Stimulated activated naive CD8-positive, alpha-beta T cell treated with anti-CD3 and anti-CD28 coated beads, Interleukin-15, amount 100 ng/mL, for 72 hours (primary cell): ENCODE results near the gene EPO.
"Not testable (repeated sequence)": the region's sequence is repeated elsewhere in the genome, so short reads cannot be mapped to it uniquely, and the experiment has no call there.

Experiments
- ATAC-seq: fragments of 150-1000 bp; cut with Tn5 transposase; 2 replicates; pipeline ENCODE4 v1.10.0; 2021; ENCODE audit warnings: mild to moderate bottlenecking, moderate library complexity
- DNase-seq, 2 donors: peaks; one replicate each; pipeline ENCODE4 v3.0.0; 2021 to 2022
- H3K27ac Mint-ChIP-seq, 2 donors: one replicate each; pipeline ENCODE4 v1.8.0; 2022; ENCODE audit warnings: mild to moderate bottlenecking in 2 of 2, mixed read lengths in 2 of 2, moderate library complexity in 2 of 2
- H3K27me3 Mint-ChIP-seq: one replicate; pipeline ENCODE4 v1.8.0; 2022; ENCODE audit warnings: mixed read lengths
- H3K4me1 Mint-ChIP-seq: one replicate; pipeline ENCODE4 v1.8.0; 2022; ENCODE audit warnings: mild to moderate bottlenecking, mixed read lengths
- H3K4me3 Mint-ChIP-seq, 2 donors: one replicate each; pipeline ENCODE4 v1.8.0; 2022; ENCODE audit warnings: mild to moderate bottlenecking in 2 of 2, mixed read lengths in 2 of 2, moderate library complexity in 1 of 2
- H3K9me3 Mint-ChIP-seq, 2 donors: one replicate each; pipeline ENCODE4 v1.8.0; 2022; ENCODE audit warnings: mixed read lengths in 2 of 2

EPO gene

DNA sequence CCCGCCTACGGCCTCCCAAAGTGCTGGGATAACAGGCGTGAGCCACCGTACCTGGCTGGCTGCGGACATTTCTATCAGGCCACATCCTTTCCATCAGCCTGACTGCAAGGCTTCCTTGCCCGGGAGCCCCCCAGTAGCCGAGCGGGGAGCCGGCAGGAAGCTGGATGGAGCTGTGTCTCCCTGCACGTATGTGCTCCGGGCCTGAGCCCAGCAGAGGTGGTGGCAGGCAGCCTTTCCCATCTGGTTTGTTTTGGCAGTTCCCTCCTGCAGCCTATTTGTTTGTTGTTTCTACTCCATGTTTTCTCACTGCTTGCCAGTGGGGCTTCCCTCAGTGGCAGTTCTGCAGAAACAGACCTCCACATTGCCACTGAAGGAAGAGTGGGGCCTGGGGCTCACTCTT is 8.9 kb upstream of the EPO start:
- Mint-ChIP-seq H3K27ac (no peak overlapping the region), H3K4me1 (peaks cover 18% of the 10 kb centered on the region), H3K27me3 (no peaks in the 10 kb centered on the region), H3K9me3 (no peaks in the 10 kb centered on the region), H3K4me3 (no peak overlapping the region)
- DNase-seq: no peak
- ATAC-seq: no peak

DNA sequence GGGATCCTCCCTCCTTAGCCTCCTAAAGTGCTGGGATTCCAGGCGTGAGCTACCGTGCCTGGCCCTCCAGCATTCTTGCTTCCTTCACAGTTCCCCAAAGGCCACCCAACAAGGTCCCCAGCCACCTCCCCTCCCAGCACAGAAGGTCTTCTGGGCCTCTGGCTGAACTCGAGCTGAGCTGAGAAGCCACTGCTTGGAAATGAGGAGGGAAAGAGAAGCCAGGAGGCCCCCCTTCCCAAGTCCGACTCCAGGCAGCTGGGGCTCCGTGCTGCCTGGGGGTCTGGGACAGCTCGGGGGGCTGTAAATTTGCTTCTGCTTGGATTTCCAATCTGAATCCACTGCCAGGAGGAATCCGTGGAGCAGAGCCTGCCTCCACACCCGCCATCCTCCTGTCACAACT is 5.5 kb upstream of the EPO start:
- ATAC-seq (no peak), DNase-seq (no peak)
- Mint-ChIP-seq H3K27ac (no peak overlapping the region), H3K4me1 (no peaks in the 10 kb centered on the region), H3K27me3 (peaks cover 11% of the 10 kb centered on the region), H3K9me3 (no peaks in the 10 kb centered on the region), H3K4me3 (no peak overlapping the region)

DNA sequence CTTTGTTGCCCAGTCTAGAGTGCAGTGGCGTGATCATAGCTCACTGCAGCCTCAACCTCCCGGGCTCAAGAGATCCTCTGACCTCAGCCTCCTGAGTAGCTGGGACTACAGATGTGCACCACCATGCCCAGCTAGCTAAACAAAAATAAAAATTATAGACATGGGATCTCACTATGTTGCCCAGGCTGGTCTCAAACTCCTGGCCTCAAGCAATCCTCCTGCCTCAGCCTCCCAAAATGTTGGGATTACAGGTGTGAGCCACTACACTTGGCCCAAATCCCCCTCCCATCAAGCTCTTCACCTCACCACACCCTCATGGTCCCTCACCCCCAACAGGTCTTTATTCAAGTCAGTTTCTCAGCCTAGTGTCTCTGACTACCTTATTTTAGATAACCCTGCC is 3.2 kb upstream of the EPO start:
- H3K4me1 Mint-ChIP-seq, ATAC-seq, DNase-seq, H3K9me3 Mint-ChIP-seq, H3K4me3 Mint-ChIP-seq, H3K27ac Mint-ChIP-seq: not testable (repeated sequence)
- H3K27me3 Mint-ChIP-seq: peaks cover 34% of the 10 kb centered on the region

DNA sequence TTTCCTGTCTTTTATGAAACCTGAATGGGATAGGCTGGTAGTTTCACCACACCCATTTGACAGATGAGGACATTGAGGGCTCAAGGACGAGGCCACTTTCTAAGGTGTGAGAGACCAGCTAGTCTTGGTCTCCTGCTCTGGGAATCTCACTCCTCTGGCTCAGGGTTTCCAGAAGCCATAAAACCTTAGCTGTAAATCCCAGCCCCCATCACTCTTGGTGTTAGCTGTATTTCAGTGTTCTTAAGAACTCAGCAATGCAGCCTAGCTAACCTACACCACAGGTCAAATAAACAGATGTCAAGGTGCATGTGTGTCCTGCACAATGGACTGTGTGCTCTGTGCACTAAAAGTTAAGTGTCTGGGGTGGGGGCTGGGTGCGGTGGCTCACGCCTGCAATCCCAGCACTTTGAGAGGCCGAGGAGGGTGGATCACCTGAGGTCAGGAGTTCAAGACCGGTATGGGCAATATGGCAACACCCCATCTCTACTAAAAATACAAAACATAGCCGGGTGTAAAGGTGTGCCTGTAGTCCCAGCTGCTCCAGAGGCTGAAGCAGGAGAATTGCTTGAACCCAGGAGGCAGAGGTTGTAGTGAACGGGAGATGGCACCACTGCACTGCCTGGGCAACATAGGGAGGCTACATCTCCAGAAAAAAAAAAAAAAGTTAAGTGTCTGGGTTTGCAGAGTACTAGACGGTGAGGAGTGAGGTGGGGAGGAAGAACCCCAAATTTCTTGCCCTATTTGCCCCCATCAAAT is 567 bp upstream of the EPO start:
- no peak overlapping the region for H3K4me3 Mint-ChIP-seq
- H3K9me3 Mint-ChIP-seq: no peaks in the 10 kb centered on the region
- peaks cover 60% of the 10 kb centered on the region for H3K27me3 Mint-ChIP-seq

DNA sequence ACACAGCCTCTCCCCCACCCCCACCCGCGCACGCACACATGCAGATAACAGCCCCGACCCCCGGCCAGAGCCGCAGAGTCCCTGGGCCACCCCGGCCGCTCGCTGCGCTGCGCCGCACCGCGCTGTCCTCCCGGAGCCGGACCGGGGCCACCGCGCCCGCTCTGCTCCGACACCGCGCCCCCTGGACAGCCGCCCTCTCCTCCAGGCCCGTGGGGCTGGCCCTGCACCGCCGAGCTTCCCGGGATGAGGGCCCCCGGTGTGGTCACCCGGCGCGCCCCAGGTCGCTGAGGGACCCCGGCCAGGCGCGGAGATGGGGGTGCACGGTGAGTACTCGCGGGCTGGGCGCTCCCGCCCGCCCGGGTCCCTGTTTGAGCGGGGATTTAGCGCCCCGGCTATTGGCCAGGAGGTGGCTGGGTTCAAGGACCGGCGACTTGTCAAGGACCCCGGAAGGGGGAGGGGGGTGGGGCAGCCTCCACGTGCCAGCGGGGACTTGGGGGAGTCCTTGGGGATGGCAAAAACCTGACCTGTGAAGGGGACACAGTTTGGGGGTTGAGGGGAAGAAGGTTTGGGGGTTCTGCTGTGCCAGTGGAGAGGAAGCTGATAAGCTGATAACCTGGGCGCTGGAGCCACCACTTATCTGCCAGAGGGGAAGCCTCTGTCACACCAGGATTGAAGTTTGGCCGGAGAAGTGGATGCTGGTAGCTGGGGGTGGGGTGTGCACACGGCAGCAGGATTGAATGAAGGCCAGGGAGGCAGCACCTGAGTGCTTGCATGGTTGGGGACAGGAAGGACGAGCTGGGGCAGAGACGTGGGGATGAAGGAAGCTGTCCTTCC is 620 bp downstream of the EPO start:
- no peak overlapping the region for H3K4me3 Mint-ChIP-seq
- peak; percentile 44 for ATAC-seq
- peaks cover 60% of the 10 kb centered on the region for H3K27me3 Mint-ChIP-seq
- H3K9me3 Mint-ChIP-seq: no peaks in the 10 kb centered on the region
- DNase-seq: no peak
- H3K27ac Mint-ChIP-seq: no peak overlapping the region
- H3K4me1 Mint-ChIP-seq: no peaks in the 10 kb centered on the region

More for the DNA sequence above, 567 bp upstream of the EPO start:
- Mint-ChIP-seq H3K4me1 (no peaks in the 10 kb centered on the region), H3K27ac (peak overlapping the region in 1 of 2 donors; percentile 9)
- DNase-seq (no peak), ATAC-seq (no peak)

DNA sequence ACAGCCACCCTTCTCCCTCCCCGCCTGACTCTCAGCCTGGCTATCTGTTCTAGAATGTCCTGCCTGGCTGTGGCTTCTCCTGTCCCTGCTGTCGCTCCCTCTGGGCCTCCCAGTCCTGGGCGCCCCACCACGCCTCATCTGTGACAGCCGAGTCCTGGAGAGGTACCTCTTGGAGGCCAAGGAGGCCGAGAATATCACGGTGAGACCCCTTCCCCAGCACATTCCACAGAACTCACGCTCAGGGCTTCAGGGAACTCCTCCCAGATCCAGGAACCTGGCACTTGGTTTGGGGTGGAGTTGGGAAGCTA is 1.2 kb downstream of the EPO start:
- Mint-ChIP-seq H3K4me1 (no peaks in the 10 kb centered on the region), H3K4me3 (no peak overlapping the region), H3K27ac (no peak overlapping the region), H3K27me3 (peaks cover 60% of the 10 kb centered on the region), H3K9me3 (no peaks in the 10 kb centered on the region)
- DNase-seq: no peak
- ATAC-seq: no peak

DNA sequence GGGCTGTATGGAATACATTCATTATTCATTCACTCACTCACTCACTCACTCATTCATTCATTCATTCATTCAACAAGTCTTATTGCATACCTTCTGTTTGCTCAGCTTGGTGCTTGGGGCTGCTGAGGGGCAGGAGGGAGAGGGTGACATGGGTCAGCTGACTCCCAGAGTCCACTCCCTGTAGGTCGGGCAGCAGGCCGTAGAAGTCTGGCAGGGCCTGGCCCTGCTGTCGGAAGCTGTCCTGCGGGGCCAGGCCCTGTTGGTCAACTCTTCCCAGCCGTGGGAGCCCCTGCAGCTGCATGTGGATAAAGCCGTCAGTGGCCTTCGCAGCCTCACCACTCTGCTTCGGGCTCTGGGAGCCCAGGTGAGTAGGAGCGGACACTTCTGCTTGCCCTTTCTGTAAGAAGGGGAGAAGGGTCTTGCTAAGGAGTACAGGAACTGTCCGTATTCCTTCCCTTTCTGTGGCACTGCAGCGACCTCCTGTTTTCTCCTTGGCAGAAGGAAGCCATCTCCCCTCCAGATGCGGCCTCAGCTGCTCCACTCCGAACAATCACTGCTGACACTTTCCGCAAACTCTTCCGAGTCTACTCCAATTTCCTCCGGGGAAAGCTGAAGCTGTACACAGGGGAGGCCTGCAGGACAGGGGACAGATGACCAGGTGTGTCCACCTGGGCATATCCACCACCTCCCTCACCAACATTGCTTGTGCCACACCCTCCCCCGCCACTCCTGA is 2.4 kb downstream of the EPO start:
- ATAC-seq (no peak), DNase-seq (no peak)
- Mint-ChIP-seq H3K4me1 (no peaks in the 10 kb centered on the region), H3K27ac (no peak overlapping the region), H3K4me3 (no peak overlapping the region), H3K27me3 (peaks cover 67% of the 10 kb centered on the region), H3K9me3 (no peaks in the 10 kb centered on the region)

DNA sequence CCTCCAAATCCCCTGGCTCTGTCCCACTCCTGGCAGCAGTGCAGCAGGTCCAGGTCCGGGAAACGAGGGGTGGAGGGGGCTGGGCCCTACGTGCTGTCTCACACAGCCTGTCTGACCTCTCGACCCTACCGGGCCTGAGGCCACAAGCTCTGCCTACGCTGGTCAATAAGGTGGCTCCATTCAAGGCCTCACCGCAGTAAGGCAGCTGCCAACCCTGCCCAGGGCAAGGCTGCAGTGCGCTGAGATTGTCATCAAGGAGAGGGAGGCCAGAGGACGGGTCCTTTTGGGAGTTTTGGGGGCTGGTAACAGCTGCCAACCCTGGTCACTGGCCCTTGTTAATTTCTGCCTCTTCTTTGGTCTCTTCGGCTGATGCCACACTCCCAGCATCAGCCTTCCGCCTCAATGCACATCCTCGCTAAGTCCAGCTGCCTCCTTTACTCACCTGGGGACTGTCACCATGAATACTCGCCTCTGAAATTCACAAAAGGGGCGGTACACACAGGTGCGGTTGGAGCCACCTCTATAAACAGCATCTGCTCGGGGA is 3.5 kb downstream of the EPO start:
- H3K4me1 Mint-ChIP-seq: no peaks in the 10 kb centered on the region
- H3K27ac Mint-ChIP-seq: no peak overlapping the region
- peaks cover 67% of the 10 kb centered on the region for H3K27me3 Mint-ChIP-seq
- no peaks in the 10 kb centered on the region for H3K9me3 Mint-ChIP-seq
- no peak for ATAC-seq
- H3K4me3 Mint-ChIP-seq: no peak overlapping the region
- DNase-seq: no peak

DNA sequence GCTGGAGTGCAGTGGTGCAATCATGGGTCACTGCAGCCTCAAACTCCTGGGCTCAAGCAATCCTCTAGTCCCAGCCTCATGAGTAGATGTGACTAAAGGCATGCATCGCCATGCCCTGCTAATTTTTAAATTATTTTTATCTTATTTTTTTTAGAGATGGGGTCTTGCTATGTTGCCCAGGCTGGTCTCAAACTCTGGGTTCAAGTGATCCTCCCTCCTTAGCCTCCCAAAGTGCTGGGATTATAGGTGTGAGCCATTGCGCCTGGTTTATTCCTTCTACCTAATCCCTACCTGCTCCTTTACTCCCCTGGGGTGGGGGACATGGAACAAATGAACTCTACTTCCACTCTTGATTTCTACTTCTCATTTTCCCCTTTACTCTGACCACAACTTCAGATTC is 4.1 kb downstream of the EPO start:
- ATAC-seq, H3K27ac Mint-ChIP-seq, DNase-seq, H3K4me3 Mint-ChIP-seq, H3K4me1 Mint-ChIP-seq, H3K9me3 Mint-ChIP-seq: not testable (repeated sequence)
- peaks cover 62% of the 10 kb centered on the region for H3K27me3 Mint-ChIP-seq

DNA sequence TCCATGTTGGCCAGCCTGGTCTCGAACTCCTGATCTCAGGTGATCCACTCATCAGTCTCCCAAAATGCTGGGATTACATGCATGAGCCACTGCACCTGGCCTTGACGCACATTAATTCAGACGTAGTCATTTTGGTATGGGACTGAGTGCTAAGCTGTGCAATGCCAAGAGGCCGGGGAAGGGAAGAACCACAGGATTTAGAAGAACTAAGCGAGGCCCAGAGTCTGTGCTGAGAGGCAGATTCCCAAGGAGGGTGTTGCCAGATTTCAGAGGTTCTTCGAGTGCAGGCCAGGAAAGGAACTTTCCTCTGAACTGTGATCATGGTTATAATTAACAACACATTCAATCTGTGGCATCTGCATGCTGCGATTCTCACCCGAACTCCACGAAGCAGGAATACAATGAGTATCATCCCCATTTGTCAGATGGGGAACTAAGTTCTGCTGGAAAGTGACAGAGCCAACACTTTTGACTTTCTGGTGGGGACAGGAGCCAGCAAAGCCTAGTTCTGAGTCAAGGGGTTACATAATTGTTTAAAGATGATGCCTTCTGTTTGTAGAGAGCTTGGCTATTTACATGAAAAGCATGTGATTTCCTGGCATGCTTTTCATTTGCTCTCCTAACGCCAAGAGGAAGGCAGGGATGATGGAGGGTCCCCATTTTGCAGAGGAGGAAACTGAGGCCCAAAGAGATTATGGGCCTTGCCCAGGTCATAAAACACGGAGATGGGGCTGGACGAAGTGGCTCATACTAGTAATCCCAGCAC is 6.9 kb downstream of the EPO start:
- Mint-ChIP-seq H3K4me1 (no peaks in the 10 kb centered on the region), H3K27ac (no peak overlapping the region), H3K27me3 (peaks cover 33% of the 10 kb centered on the region), H3K4me3 (no peak overlapping the region), H3K9me3 (no peaks in the 10 kb centered on the region)
- DNase-seq (no peak), ATAC-seq (no peak)

DNA sequence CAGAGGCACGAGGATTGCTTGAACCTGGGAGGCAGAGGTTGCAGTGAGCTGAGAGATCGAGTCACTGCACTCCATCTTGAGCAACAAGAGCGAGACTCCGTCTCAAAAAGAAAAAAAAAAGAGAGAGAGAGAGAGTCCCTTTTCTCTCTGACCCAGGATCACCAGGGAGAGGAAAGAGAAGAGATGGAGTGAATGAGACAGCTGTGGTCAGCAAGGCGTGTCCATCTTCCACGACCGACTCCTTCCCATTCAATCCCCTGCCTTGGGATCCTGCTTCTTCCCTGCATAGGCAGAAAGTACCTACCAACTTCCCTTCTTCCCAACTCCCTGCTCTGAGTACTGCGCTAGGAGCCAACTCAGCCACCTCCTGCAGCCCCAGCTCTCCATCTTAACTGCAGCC is 7.9 kb downstream of the EPO start:
- ATAC-seq: no peak
- H3K27ac Mint-ChIP-seq: no peak overlapping the region
- no peak overlapping the region for H3K4me3 Mint-ChIP-seq

DNA sequence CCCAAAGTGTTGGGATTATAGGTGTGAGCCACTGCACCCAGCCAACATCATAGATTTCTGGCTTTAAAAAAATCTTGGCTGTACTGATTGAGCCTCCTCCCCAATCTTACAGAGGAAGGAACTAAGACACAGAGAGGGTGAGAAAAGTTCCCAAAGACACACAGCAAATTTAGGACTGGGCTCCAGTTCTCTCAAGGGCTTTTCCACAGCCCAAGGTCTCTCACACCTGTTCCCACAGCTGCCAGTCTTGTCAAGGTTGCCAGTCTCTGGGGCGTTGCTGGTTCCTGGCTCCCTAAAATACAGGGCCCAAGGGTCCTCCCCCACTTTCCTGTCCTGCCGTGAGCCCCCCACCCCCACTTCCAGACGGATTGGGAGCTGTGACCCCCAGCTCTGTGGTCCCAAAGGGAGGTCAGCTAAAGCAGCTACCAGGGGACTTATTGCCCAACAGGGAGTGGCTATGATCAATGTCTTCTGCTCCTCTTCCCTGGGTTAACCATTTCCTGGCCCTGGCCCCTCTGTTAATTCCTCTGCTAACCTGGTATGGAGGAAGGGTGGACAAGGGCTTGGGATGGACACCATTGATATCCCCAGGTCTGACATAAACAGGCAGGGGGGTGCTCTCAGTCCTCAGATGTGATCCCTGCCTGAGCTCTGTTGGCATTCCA is 10.0 kb downstream of the EPO start:
- no peak overlapping the region for H3K4me3 Mint-ChIP-seq
- DNase-seq (no peak), ATAC-seq (no peak)
- peaks cover 6% of the 10 kb centered on the region for H3K4me1 Mint-ChIP-seq
- no peaks in the 10 kb centered on the region for H3K9me3 Mint-ChIP-seq
- peak overlapping the region in 1 of 2 donors; percentile 71 for H3K27ac Mint-ChIP-seq
- peaks cover 9% of the 10 kb centered on the region for H3K27me3 Mint-ChIP-seq

More for the DNA sequence above, 7.9 kb downstream of the EPO start:
- Mint-ChIP-seq H3K9me3 (no peaks in the 10 kb centered on the region), H3K4me1 (no peaks in the 10 kb centered on the region), H3K27me3 (peaks cover 23% of the 10 kb centered on the region)
- no peak for DNase-seq

DNA sequence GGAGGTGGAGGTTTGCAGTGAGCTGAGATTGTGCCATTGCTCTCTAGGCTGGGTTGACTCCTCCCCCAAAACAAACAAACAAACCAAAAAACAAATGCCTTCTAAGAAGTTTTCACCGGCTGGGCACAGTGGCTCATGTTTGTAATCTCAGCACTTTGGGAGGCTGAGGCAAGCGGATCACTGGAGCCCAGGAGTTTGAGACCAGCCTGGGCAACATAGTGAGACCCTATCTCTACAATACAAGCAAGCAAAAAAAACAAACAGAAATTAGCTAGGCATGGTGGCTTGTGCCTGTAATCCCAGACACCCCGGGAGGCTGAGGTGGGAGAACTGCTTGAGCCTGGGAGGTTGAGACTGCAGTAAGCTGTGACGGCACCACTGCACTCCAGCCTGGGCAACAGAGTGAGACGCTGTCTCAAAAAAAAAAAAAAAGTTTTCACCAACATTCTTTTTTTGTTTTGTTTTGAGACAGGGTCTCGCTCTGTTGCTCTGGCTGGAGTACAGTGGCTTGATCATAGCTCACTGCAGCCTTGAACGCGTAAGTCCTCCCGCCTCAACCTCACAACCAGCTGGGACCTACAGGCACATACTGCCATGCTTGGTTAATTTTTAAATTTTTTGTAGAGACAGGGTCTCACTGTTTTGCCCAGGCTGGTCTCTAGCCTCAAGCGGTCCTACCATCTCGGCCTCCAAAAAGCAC is 11.8 kb downstream of the EPO start:
- ATAC-seq (no peak), DNase-seq (no peak)
- Mint-ChIP-seq H3K4me3 (no peak overlapping the region), H3K27me3 (peaks cover 8% of the 10 kb centered on the region), H3K27ac (no peak overlapping the region), H3K4me1 (peaks cover 6% of the 10 kb centered on the region), H3K9me3 (no peaks in the 10 kb centered on the region)

DNA sequence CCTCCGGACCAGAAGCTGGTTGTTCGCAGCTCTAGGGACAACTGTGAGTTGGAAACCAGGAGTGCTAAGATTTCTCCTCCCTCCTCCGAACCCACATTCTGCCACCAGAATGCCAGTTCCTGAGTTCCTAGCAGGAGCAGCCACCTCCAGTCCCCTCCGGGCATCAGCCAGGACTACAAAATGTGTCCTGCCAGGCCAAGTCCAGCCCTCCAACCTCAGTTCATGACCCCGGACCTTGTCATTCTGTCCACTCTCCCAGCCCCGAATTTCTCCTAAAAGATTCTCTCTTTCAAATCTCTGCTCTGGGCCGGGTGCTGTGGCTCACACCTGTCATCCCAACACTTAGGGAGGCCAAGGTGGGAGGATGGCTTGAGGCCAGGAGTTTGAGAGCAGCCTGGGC is 15.5 kb downstream of the EPO start:
- DNase-seq: no peak
- Mint-ChIP-seq H3K9me3 (no peaks in the 10 kb centered on the region), H3K4me3 (no peak overlapping the region), H3K27ac (no peak overlapping the region), H3K27me3 (no peaks in the 10 kb centered on the region), H3K4me1 (peaks cover 6% of the 10 kb centered on the region)
- ATAC-seq: no peak
